OCI-LY7 (cell line): ENCODE data around the gene FAM32A. TPM values are rescaled to one million over a fixed set of nuclear protein-coding genes. Genes with fewer than 3 reads are reported as not detected.

Experiments used
- BruUV-seq: library from RNA; stranded (reverse); fragments of 400-500 nt; replicated peaks from 2 replicates; lab custom pipeline; 2021; lab: Mats Ljungman, UMichigan
- CTCF ChIA-PET: fragments of 300-600 bp; sonication (Branson Sonifier 250); formaldehyde crosslinking; loops from one replicate; lab custom pipeline; 2022; ENCODE audit warnings: antibody characterized with exemption; ENCODE audit not compliant: unreplicated experiment; lab: Charles Lee
- POLR2A ChIA-PET: fragments of 300-600 bp; sonication (Branson Sonifier 250); formaldehyde crosslinking; loops from one replicate; lab custom pipeline; 2022; ENCODE audit warnings: antibody characterized with exemption; lab: Charles Lee
- DNase-seq: peaks from one replicate; pipeline ENCODE4 v3.0.0-alpha.2; 2015; ENCODE audit warnings: low spot score
- H2AFZ ChIP-seq: fragments of 200-600 bp; sonication (generic), shearing (Covaris generic); 2 replicates; pipeline ENCODE4 v1.6.1; 2014; ENCODE audit warnings: mild to moderate bottlenecking, antibody characterized with exemption, low read length, moderate library complexity
- H3K27ac ChIP-seq: fragments of 200-600 bp; sonication (generic); 2 replicates; pipeline ENCODE4 v1.5.1; 2014; ENCODE audit warnings: mixed run types, low read depth, mild to moderate bottlenecking, moderate library complexity, low read length, inconsistent platforms; ENCODE audit not compliant: poor library complexity, severe bottlenecking
- H3K36me3 ChIP-seq: fragments of 200-600 bp; sonication (generic); 2 replicates; pipeline ENCODE4 v1.6.1; 2014; ENCODE audit warnings: mild to moderate bottlenecking, antibody characterized with exemption, low read length, moderate library complexity, mixed read lengths; ENCODE audit not compliant: insufficient read depth
- H3K4me1 ChIP-seq: fragments of 200-600 bp; sonication (generic); 2 replicates; pipeline ENCODE4 v1.5.1; 2014; ENCODE audit warnings: mild to moderate bottlenecking, low read length; ENCODE audit not compliant: insufficient read depth, poor library complexity, severe bottlenecking
- H3K4me2 ChIP-seq: fragments of 200-600 bp; sonication (generic); 2 replicates; pipeline ENCODE4 v1.6.1; 2014; ENCODE audit warnings: mild to moderate bottlenecking, low read length
- H3K4me3 ChIP-seq: fragments of 200-600 bp; sonication (generic); 2 replicates; pipeline ENCODE4 v1.5.1; 2014; ENCODE audit warnings: mild to moderate bottlenecking, low read depth, low read length; ENCODE audit not compliant: poor library complexity, severe bottlenecking
- H3K79me2 ChIP-seq: fragments of 200-600 bp; sonication (generic); 2 replicates; pipeline ENCODE4 v1.6.1; 2016; ENCODE audit warnings: low read depth, mild to moderate bottlenecking, low read length, moderate library complexity, mixed read lengths; ENCODE audit not compliant: insufficient read depth
- H3K9me2 ChIP-seq: fragments of 200-600 bp; sonication (generic); 2 replicates; pipeline ENCODE4 v1.6.1; 2016; ENCODE audit warnings: mild to moderate bottlenecking, low read length, mixed read lengths; ENCODE audit not compliant: insufficient read depth
- H3K9me3 ChIP-seq: fragments of 200-600 bp; sonication (generic); 2 replicates; pipeline ENCODE4 v1.6.1; 2014; ENCODE audit warnings: mild to moderate bottlenecking, mixed run types, low read length, mixed read lengths
- H4K20me1 ChIP-seq: fragments of 200-600 bp; sonication (generic); 2 replicates; pipeline ENCODE4 v1.6.1; 2014; ENCODE audit warnings: mild to moderate bottlenecking, antibody characterized with exemption, low read length, moderate library complexity, mixed read lengths; ENCODE audit not compliant: insufficient read depth
- EZH2phosphoT487 ChIP-seq: fragments of 200-600 bp; sonication (generic); IDR thresholded peaks from 2 replicates; pipeline ENCODE4 v1.6.1; 2018; ENCODE audit warnings: low read depth, borderline replicate concordance, mild to moderate bottlenecking, mixed run types, antibody characterized with exemption, low read length, moderate library complexity, mixed read lengths
- intact Hi-C: fragments of 100-400 bp; cut with micrococcal nuclease; formaldehyde crosslinking; loops from one replicate; pipeline ENCODE4 v1.10.0; 2022; ENCODE audit not compliant: unreplicated experiment
- total RNA-seq, 2 experiments: library from RNA; depleted of rRNA in 1 of 2; stranded (reverse); fragments of >200 nt in 1 of 2; shearing (Covaris generic) in 1 of 2; gene quantifications; 2 replicates each; pipeline ENCODE4 v1.2.3, GENCODE V29; 2014 to 2022
- TF ChIP-seq, protein P1 (sequence below): fragments of 200-600 bp; sonication (generic); conservative IDR thresholded peaks from 2 replicates; pipeline ENCODE4 v1.5.1; 2014; ENCODE audit warnings: mild to moderate bottlenecking, antibody characterized with exemption, low read length, moderate library complexity, mixed read lengths

Gene FAM32A
- total RNA-seq, 2 experiments from 2014 or later = 64.5 to 71.0 TPM

- H3K9me2 ChIP-seq = no peaks in the 10 kb centered on the region
- no TSS peak for BruUV-seq
- ChIA-PET CTCF (interaction anchor here (0.7 to 1.1 kb wide), 3 partner anchors 12 to 144 kb away, joined by 4 to 6 read pairs (median 5); partner anchors contain the start of gene AP1M1), POLR2A (interaction anchor here (0.6 to 1.9 kb wide), 8 partner anchors 9 to 399 kb away, joined by 3 to 13 read pairs (median 4); partner anchors contain the start of gene AP1M1)
- peak overlapping the region; percentile 42 for H3K27ac ChIP-seq
- H2AFZ ChIP-seq = peak overlapping the region; percentile 53; the same call in 1 of the 2 replicates
- H3K4me2 ChIP-seq = peak overlapping the region; percentile 81
- H3K9me3 ChIP-seq = no peaks in the 10 kb centered on the region
- TF ChIP-seq EZH2phosphoT487 = no peak
- TF ChIP-seq, protein P1, sequence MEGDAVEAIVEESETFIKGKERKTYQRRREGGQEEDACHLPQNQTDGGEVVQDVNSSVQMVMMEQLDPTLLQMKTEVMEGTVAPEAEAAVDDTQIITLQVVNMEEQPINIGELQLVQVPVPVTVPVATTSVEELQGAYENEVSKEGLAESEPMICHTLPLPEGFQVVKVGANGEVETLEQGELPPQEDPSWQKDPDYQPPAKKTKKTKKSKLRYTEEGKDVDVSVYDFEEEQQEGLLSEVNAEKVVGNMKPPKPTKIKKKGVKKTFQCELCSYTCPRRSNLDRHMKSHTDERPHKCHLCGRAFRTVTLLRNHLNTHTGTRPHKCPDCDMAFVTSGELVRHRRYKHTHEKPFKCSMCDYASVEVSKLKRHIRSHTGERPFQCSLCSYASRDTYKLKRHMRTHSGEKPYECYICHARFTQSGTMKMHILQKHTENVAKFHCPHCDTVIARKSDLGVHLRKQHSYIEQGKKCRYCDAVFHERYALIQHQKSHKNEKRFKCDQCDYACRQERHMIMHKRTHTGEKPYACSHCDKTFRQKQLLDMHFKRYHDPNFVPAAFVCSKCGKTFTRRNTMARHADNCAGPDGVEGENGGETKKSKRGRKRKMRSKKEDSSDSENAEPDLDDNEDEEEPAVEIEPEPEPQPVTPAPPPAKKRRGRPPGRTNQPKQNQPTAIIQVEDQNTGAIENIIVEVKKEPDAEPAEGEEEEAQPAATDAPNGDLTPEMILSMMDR = peak; percentile 73
- DNase-seq = peak; percentile 70
- intact Hi-C loops = loop anchor here (2.0 kb wide), 1 partner anchor 75 kb away; the partner anchor contains the start of gene RAB8A
- H3K36me3 ChIP-seq = peaks cover 33% of the 10 kb centered on the region
- peaks cover 37% of the 10 kb centered on the region for H3K4me1 ChIP-seq
- H3K4me3 ChIP-seq = peak overlapping the region; percentile 88
- H4K20me1 ChIP-seq = no peaks in the 10 kb centered on the region
- H3K79me2 ChIP-seq = peaks cover 17% of the 10 kb centered on the region
Measured at GRCh38 chr19:16185768-16186123, 536 bp downstream of the FAM32A start.

DNA sequence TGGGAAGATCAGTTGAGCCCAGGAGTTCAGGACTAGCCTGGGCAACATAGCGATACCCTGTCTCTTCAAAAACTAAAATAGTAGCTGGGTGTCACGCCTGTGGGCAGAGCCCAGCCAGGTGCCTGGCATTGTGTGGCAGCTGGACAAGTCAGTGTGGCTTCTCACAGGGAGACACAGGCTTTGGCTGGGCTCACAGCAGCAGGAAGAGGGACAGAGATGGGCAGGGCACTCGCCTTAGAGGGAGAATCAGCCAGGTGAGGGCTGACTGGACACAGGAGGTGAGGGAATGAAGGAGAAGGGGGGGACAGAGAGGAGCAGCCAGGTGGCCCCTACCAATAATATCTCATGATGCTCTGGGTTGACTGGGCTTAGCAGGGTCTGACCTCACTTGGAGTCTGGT, 3.3 kb downstream of the FAM32A start:
- Histone ChIP-seq H3K4me3 (no peak overlapping the region), H4K20me1 (no peaks in the 10 kb centered on the region), H3K79me2 (peaks cover 17% of the 10 kb centered on the region), H3K9me3 (no peaks in the 10 kb centered on the region), H3K4me1 (peaks cover 15% of the 10 kb centered on the region), H3K9me2 (no peaks in the 10 kb centered on the region), H3K27ac (no peak overlapping the region), H3K4me2 (no peak overlapping the region), H3K36me3 (peaks cover 50% of the 10 kb centered on the region), H2AFZ (no peak overlapping the region)
- POLR2A ChIA-PET = interaction anchor here (1.0 kb wide), 1 partner anchor 7 kb away, joined by 3 read pairs; no protein-coding TSS in a partner anchor
- no peak for DNase-seq
- CTCF ChIA-PET = interaction anchor here (0.5 to 0.6 kb wide), 2 partner anchors 122 to 160 kb away, joined by 3 to 5 read pairs; no protein-coding TSS in a partner anchor
- no TSS peak for BruUV-seq
- no peak for TF ChIP-seq EZH2phosphoT487
- TF ChIP-seq, protein P1 = no peak
- intact Hi-C loops = no loop called here

DNA sequence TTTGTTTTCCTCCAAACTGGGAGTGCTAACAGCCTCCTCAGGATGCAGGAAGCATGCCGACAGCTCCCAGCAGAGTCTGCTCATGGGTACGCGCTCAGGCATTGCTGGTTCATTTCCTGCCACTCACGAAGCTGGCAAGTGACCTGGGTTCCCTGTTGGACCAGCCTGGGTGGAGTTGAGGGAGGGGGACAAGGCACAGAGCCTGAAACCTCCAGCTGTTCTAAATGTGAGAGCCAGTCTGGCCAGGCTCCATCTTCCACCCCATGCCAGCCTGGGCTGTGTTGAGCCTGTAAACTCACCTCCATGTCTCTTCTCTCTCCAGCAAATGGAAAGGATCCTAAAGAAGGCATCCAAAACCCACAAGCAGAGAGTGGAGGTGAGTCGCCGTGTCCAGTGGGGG, 5.0 kb downstream of the FAM32A start:
- ChIA-PET CTCF (no interaction called here), POLR2A (no interaction called here)
- Histone ChIP-seq H3K4me1 (peaks cover 10% of the 10 kb centered on the region), H2AFZ (no peak overlapping the region), H3K79me2 (peaks cover 17% of the 10 kb centered on the region), H3K27ac (no peak overlapping the region), H3K4me2 (no peak overlapping the region), H4K20me1 (no peaks in the 10 kb centered on the region), H3K9me2 (no peaks in the 10 kb centered on the region), H3K4me3 (no peak overlapping the region), H3K9me3 (no peaks in the 10 kb centered on the region), H3K36me3 (peaks cover 50% of the 10 kb centered on the region)
- no peak for DNase-seq
- no TSS peak for BruUV-seq
- TF ChIP-seq, protein P1 = no peak
- TF ChIP-seq EZH2phosphoT487 = no peak
- intact Hi-C loops = no loop called here
